Measurements from ENCODE around the gene DMWD. TPM values are rescaled to one million over a fixed set of nuclear protein-coding genes. Genes with fewer than 3 reads are reported as not detected.

DMWD gene
- polyA plus RNA-seq, 3 donors, result 27.1 to 46.9 (median 40.8) TPM

- no peak for DNase-seq (ENCODE audit: extremely low read depth in 1 of 11, low read depth in 9 of 11, low spot score in 4 of 11)
Observed at GRCh38 chr19:45822716-45823115, 30.1 kb upstream of the DMWD start.

- DNase-seq (ENCODE audit: extremely low read depth in 1 of 11, low read depth in 9 of 11, low spot score in 4 of 11), result no peak
Observed at GRCh38 chr19:45821570-45821969, 28.9 kb upstream of the DMWD start.

GRCh38 chr19:45821103-45821521 is 28.5 kb upstream of the DMWD start:
- DNase-seq (ENCODE audit: extremely low read depth in 1 of 11, low read depth in 9 of 11, low spot score in 4 of 11), result no peak

- no peak for DNase-seq (ENCODE audit: extremely low read depth in 1 of 11, low read depth in 9 of 11, low spot score in 4 of 11)
Observed at GRCh38 chr19:45820413-45821102, 27.9 kb upstream of the DMWD start.

GRCh38 chr19:45819769-45820168 is 27.1 kb upstream of the DMWD start:
- DNase-seq (ENCODE audit: extremely low read depth in 1 of 11, low read depth in 9 of 11, low spot score in 4 of 11), result no peak

GRCh38 chr19:45817725-45818301 is 25.2 kb upstream of the DMWD start:
- DNase-seq (ENCODE audit: extremely low read depth in 1 of 11, low read depth in 9 of 11, low spot score in 4 of 11), result no peak

- DNase-seq (ENCODE audit: extremely low read depth in 1 of 11, low read depth in 9 of 11, low spot score in 4 of 11), result peak; percentile 80 to 95 (median 90)
Observed at GRCh38 chr19:45817010-45817724, 24.5 kb upstream of the DMWD start.

- DNase-seq (ENCODE audit: extremely low read depth in 1 of 11, low read depth in 9 of 11, low spot score in 4 of 11), result no peak
Observed at GRCh38 chr19:45816236-45817009, 23.8 kb upstream of the DMWD start.

GRCh38 chr19:45815481-45816216 is 23.0 kb upstream of the DMWD start:
- DNase-seq (ENCODE audit: extremely low read depth in 1 of 11, low read depth in 9 of 11, low spot score in 4 of 11), result peak in 8 of 11 donors; percentile 50 to 70 (median 64)

GRCh38 chr19:45814851-45815480 is 22.3 kb upstream of the DMWD start, which contains the start of gene RSPH6A:
Gene RSPH6A (minus strand): TSS chr19:45815308. CDS start chr19:45815176, 132 bp downstream.
- DNase-seq (ENCODE audit: extremely low read depth in 1 of 11, low read depth in 9 of 11, low spot score in 4 of 11), result no peak

GRCh38 chr19:45814166-45814780 is 21.6 kb upstream of the DMWD start:
- no peak for DNase-seq (ENCODE audit: extremely low read depth in 1 of 11, low read depth in 9 of 11, low spot score in 4 of 11)

- no peak for DNase-seq (ENCODE audit: extremely low read depth in 1 of 11, low read depth in 9 of 11, low spot score in 4 of 11)
Observed at GRCh38 chr19:45812297-45812696, 19.7 kb upstream of the DMWD start.

GRCh38 chr19:45809643-45810159 is 17.1 kb upstream of the DMWD start:
- no peak for DNase-seq (ENCODE audit: extremely low read depth in 1 of 11, low read depth in 9 of 11, low spot score in 4 of 11)

- no peak for DNase-seq (ENCODE audit: extremely low read depth in 1 of 11, low read depth in 9 of 11, low spot score in 4 of 11)
Observed at GRCh38 chr19:45805719-45806118, 13.1 kb upstream of the DMWD start.

- no peak for DNase-seq (ENCODE audit: extremely low read depth in 1 of 11, low read depth in 9 of 11, low spot score in 4 of 11)
Observed at GRCh38 chr19:45804959-45805230, 12.2 kb upstream of the DMWD start.

GRCh38 chr19:45804140-45804958 is 11.7 kb upstream of the DMWD start:
- no peak for DNase-seq (ENCODE audit: extremely low read depth in 1 of 11, low read depth in 9 of 11, low spot score in 4 of 11)

GRCh38 chr19:45801603-45802175 is 9.0 kb upstream of the DMWD start:
- no peak for DNase-seq (ENCODE audit: extremely low read depth in 1 of 11, low read depth in 9 of 11, low spot score in 4 of 11)

Data from renal cortex interstitium (tissue), 11 donors.